H9 (cell line): ENCODE measurements around the gene ACTN1. TPM values are rescaled to one million over a fixed set of nuclear protein-coding genes. Genes with fewer than 3 reads are reported as not detected.
A peak's percentile ranks its signal among the peaks of the same experiment; 100 is the strongest.

Source experiments
- DNase-seq: peaks from one replicate; pipeline ENCODE4 v3.0.0-alpha.2; 2017
- H2AFZ ChIP-seq: one replicate; pipeline ENCODE4 v1.6.1; 2013; ENCODE audit warnings: mild to moderate bottlenecking, low read length, control low read depth, moderate library complexity
- H2AK5ac ChIP-seq: 2 replicates; pipeline ENCODE4 v1.6.1; 2013; ENCODE audit warnings: low read length, control low read depth, mixed read lengths; ENCODE audit not compliant: insufficient read length
- H2BK120ac ChIP-seq: one replicate; pipeline ENCODE4 v1.6.1; 2013; ENCODE audit warnings: low read depth, mild to moderate bottlenecking, low read length, control low read depth, inconsistent platforms; ENCODE audit not compliant: poor library complexity, severe bottlenecking
- H2BK12ac ChIP-seq: 2 replicates; pipeline ENCODE4 v1.6.1; 2013; ENCODE audit warnings: low read length, control low read depth, mixed read lengths, low read depth; ENCODE audit not compliant: insufficient read length
- H2BK15ac ChIP-seq: 2 replicates; pipeline ENCODE4 v1.6.1; 2013; ENCODE audit warnings: low read depth, low read length, control low read depth
- H2BK20ac ChIP-seq: one replicate; pipeline ENCODE4 v1.6.1; 2013; ENCODE audit warnings: low read depth, mild to moderate bottlenecking, low read length, control low read depth, inconsistent platforms; ENCODE audit not compliant: poor library complexity, severe bottlenecking
- H2BK5ac ChIP-seq: 2 replicates; pipeline ENCODE4 v1.6.1; 2013; ENCODE audit warnings: low read length, control low read depth, mixed read lengths; ENCODE audit not compliant: insufficient read length
- H3K14ac ChIP-seq: 2 replicates; pipeline ENCODE4 v1.6.1; 2013; ENCODE audit warnings: low read length, control low read depth; ENCODE audit not compliant: insufficient read depth
- H3K18ac ChIP-seq: 2 replicates; pipeline ENCODE4 v1.6.1; 2013; ENCODE audit warnings: low read depth, mild to moderate bottlenecking, mixed read lengths, low read length, control low read depth; ENCODE audit not compliant: insufficient read length
- H3K23ac ChIP-seq: 2 replicates; pipeline ENCODE4 v1.6.1; 2013; ENCODE audit warnings: low read length, control low read depth, mixed read lengths, low read depth; ENCODE audit not compliant: insufficient read length
- H3K23me2 ChIP-seq: 2 replicates; pipeline ENCODE4 v1.6.1; 2013; ENCODE audit warnings: low read depth, mild to moderate bottlenecking, mixed read lengths, low read length, control low read depth; ENCODE audit not compliant: insufficient read length, poor library complexity, severe bottlenecking
- H3K27ac ChIP-seq: 2 replicates; pipeline ENCODE4 v1.5.1; 2013; ENCODE audit warnings: low read length, control low read depth, mixed read lengths, low read depth; ENCODE audit not compliant: insufficient read length
- H3K27me3 ChIP-seq: 2 replicates; pipeline ENCODE4 v1.6.1; 2013; ENCODE audit warnings: low read length, control low read depth, inconsistent platforms; ENCODE audit not compliant: insufficient read depth
- H3K4ac ChIP-seq: 2 replicates; pipeline ENCODE4 v1.6.1; 2013; ENCODE audit warnings: low read depth, mild to moderate bottlenecking, control low read depth, inconsistent platforms, low read length, moderate library complexity
- H3K4me1 ChIP-seq: 2 replicates; pipeline ENCODE4 v1.6.1; 2013; ENCODE audit warnings: low read length, control low read depth, inconsistent platforms; ENCODE audit not compliant: insufficient read depth
- H3K4me2 ChIP-seq: 2 replicates; pipeline ENCODE4 v1.6.1; 2013; ENCODE audit warnings: low read length, control low read depth, mixed read lengths; ENCODE audit not compliant: insufficient read length, insufficient read depth
- H3K56ac ChIP-seq: 2 replicates; pipeline ENCODE4 v1.6.1; 2013; ENCODE audit warnings: low read depth, mild to moderate bottlenecking, mixed read lengths, low read length, control low read depth; ENCODE audit not compliant: insufficient read length
- H3K79me1 ChIP-seq: 2 replicates; pipeline ENCODE4 v1.6.1; 2013; ENCODE audit warnings: low read depth, mild to moderate bottlenecking, moderate library complexity, low read length, control low read depth, inconsistent platforms; ENCODE audit not compliant: insufficient read depth, poor library complexity, severe bottlenecking
- H3K79me2 ChIP-seq: 2 replicates; pipeline ENCODE4 v1.6.1; 2013; ENCODE audit warnings: low read length, control low read depth, inconsistent platforms; ENCODE audit not compliant: insufficient read depth
- H3K9ac ChIP-seq: 2 replicates; pipeline ENCODE4 v1.6.1; 2013; ENCODE audit warnings: low read length, control low read depth, mixed read lengths; ENCODE audit not compliant: insufficient read length; ENCODE audit errors: extremely low read depth
- H3K9me3 ChIP-seq: one replicate; pipeline ENCODE4 v1.6.1; 2013; ENCODE audit warnings: low read depth, low read length, inconsistent platforms; ENCODE audit not compliant: control insufficient read depth
- H3T11ph ChIP-seq: one replicate; pipeline ENCODE4 v1.6.1; 2013; ENCODE audit warnings: mild to moderate bottlenecking, low read length, control low read depth, inconsistent platforms
- H4K20me1 ChIP-seq: one replicate; pipeline ENCODE4 v1.6.1; 2013; ENCODE audit not compliant: control insufficient read depth, insufficient read length, insufficient read depth
- H4K5ac ChIP-seq: 2 replicates; pipeline ENCODE4 v1.6.1; 2013; ENCODE audit warnings: low read depth, mild to moderate bottlenecking, mixed read lengths, low read length, control low read depth; ENCODE audit not compliant: insufficient read length
- H4K8ac ChIP-seq: replicated peaks from 2 replicates; pipeline ENCODE4 v1.6.1; 2013; ENCODE audit warnings: low read length, control low read depth, mixed read lengths, low read depth; ENCODE audit not compliant: insufficient read length
- H4K91ac ChIP-seq: 2 replicates; pipeline ENCODE4 v1.6.1; 2013; ENCODE audit warnings: low read depth, mild to moderate bottlenecking, moderate library complexity, mixed read lengths, low read length, control low read depth; ENCODE audit not compliant: insufficient read length
- H3K27ac Mint-ChIP-seq, 3 experiments: 2 replicates in 2 of 3; 3 replicates in 1 of 3; pipeline ENCODE4 v1.8.0; 2020 to 2021; ENCODE audit warnings: mixed read lengths in 3 of 3, mild to moderate bottlenecking in 1 of 3, moderate library complexity in 1 of 3
- H3K27me3 Mint-ChIP-seq: 2 replicates; pipeline ENCODE4 v1.8.0; 2021; ENCODE audit warnings: low read depth, mild to moderate bottlenecking, moderate library complexity, mixed read lengths
- H3K36me3 Mint-ChIP-seq, 3 experiments: 2 replicates in 2 of 3; 3 replicates in 1 of 3; pipeline ENCODE4 v1.8.0; 2020 to 2021; ENCODE audit warnings: low read depth in 3 of 3, mixed read lengths in 3 of 3; ENCODE audit not compliant: insufficient read depth in 1 of 3
- H3K4me1 Mint-ChIP-seq, 2 experiments: 2 replicates each; pipeline ENCODE4 v1.8.0; 2020; ENCODE audit warnings: mixed read lengths in 2 of 2
- H3K4me3 Mint-ChIP-seq, 2 experiments: 2 replicates in 1 of 2; 3 replicates in 1 of 2; pipeline ENCODE4 v1.8.0; 2020 to 2021; ENCODE audit warnings: mild to moderate bottlenecking in 2 of 2, mixed read lengths in 2 of 2, moderate library complexity in 1 of 2
- H3K9me3 Mint-ChIP-seq, 2 experiments: 2 replicates in 1 of 2; 3 replicates in 1 of 2; pipeline ENCODE4 v1.8.0; 2020; ENCODE audit warnings: mild to moderate bottlenecking in 2 of 2, mixed read lengths in 2 of 2, moderate library complexity in 1 of 2
- WGBS: extraction: QIAGEN DNeasy Blood & Tissue Kit; methylation state at CpG from one replicate; pipeline ENCODE4 v1.1.7; 2013; ENCODE audit warnings: missing lambda C conversion rate, low lambda C conversion rate, mixed read lengths; ENCODE audit not compliant: insufficient read length; ENCODE audit errors: extremely low coverage; 5-methylcytosine and 5-hydroxymethylcytosine counted together
- total RNA-seq: library from RNA; stranded (reverse); gene quantifications from 2 replicates; pipeline ENCODE4 v1.2.1, GENCODE V29; 2021
- TF ChIP-seq, protein P1 (sequence below): fragments of 200-600 bp; sonication (generic); conservative IDR thresholded peaks from 3 replicates; pipeline ENCODE4 v1.8.0; 2021; ENCODE audit warnings: antibody characterized with exemption, mild to moderate bottlenecking

Gene ACTN1
- total RNA-seq, 1 experiment from 2014 or later, result 219 TPM

DNA sequence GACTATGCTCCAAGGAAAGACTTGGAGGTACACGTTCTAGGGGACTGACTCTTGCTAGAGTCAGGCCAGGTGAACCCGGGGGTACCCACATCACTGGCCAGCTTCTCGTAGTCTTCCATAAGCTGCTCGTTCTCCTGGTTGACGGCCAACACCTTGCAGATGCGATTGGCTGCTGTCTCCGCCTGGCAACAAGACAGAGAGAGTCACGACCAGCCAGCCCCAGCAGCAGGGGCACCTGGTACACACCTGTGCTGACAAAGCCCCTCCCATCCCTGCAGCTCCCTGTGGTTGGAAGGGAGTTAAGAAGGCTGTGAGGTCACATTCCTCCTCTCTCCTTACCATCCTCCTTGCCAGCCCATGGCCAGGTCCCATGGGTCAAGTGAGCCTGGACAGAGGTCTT is 85.5 kb downstream of the ACTN1 start:
- Histone ChIP-seq H3K18ac (no peak overlapping the region), H4K5ac (no peak overlapping the region), H3K23me2 (no peaks in the 10 kb centered on the region), H3K4ac (no peak overlapping the region), H2BK20ac (no peak overlapping the region), H4K20me1 (no peaks in the 10 kb centered on the region), H3K27me3 (no peaks in the 10 kb centered on the region), H2AFZ (no peak overlapping the region), H3K4me1 (no peaks in the 10 kb centered on the region), H4K91ac (no peak overlapping the region), H3K4me2 (no peak overlapping the region), H3K79me1 (no peaks in the 10 kb centered on the region), H2BK120ac (no peak overlapping the region), H3K56ac (no peak overlapping the region), H2BK5ac (no peak overlapping the region), H3K9me3 (no peaks in the 10 kb centered on the region), H3K79me2 (no peaks in the 10 kb centered on the region), H2AK5ac (no peak overlapping the region), H3K14ac (no peak overlapping the region), H2BK12ac (no peak overlapping the region), H3T11ph (no peak overlapping the region), H3K23ac (no peak overlapping the region), H2BK15ac (no peak overlapping the region), H3K9ac (no peak overlapping the region), H3K27ac (no peak overlapping the region), H4K8ac (no peak overlapping the region)
- Mint-ChIP-seq H3K4me1 (no peaks in the 10 kb centered on the region), H3K4me3 (no peak overlapping the region), H3K27me3 (no peaks in the 10 kb centered on the region), H3K36me3 (peaks cover 49 to 98% (median 82%) of the 10 kb centered on the region in 3 experiments), H3K9me3 (no peaks in the 10 kb centered on the region; a peak in 1 of 5 replicates), H3K27ac (peak overlapping the region in 1 of 3 experiments; percentile 64; a peak in 2 of 7 replicates)
- no CpG with 5 or more reads among the region's 8 CpGs for WGBS
- TF ChIP-seq, protein P1, sequence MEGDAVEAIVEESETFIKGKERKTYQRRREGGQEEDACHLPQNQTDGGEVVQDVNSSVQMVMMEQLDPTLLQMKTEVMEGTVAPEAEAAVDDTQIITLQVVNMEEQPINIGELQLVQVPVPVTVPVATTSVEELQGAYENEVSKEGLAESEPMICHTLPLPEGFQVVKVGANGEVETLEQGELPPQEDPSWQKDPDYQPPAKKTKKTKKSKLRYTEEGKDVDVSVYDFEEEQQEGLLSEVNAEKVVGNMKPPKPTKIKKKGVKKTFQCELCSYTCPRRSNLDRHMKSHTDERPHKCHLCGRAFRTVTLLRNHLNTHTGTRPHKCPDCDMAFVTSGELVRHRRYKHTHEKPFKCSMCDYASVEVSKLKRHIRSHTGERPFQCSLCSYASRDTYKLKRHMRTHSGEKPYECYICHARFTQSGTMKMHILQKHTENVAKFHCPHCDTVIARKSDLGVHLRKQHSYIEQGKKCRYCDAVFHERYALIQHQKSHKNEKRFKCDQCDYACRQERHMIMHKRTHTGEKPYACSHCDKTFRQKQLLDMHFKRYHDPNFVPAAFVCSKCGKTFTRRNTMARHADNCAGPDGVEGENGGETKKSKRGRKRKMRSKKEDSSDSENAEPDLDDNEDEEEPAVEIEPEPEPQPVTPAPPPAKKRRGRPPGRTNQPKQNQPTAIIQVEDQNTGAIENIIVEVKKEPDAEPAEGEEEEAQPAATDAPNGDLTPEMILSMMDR, result no peak
- no peak for DNase-seq
